Cortex of kidney (tissue), 1 donor: Measurements from ENCODE around the gene KLK13.

ENCODE experiments used
- DNase-seq: peaks from one replicate; lab custom pipeline; 2025; lab: John Stamatoyannopoulos, UW

Gene KLK13

GRCh38 chr19:51091895-51092873, 27.3 kb upstream of the KLK13 start:
- no peak for DNase-seq

GRCh38 chr19:51091126-51091525, 26.2 kb upstream of the KLK13 start:
- no peak for DNase-seq

GRCh38 chr19:51090471-51090870, 25.6 kb upstream of the KLK13 start:
- DNase-seq, result no peak

GRCh38 chr19:51089786-51090185, 24.9 kb upstream of the KLK13 start:
- no peak for DNase-seq

GRCh38 chr19:51086153-51086850, 21.4 kb upstream of the KLK13 start:
- no peak for DNase-seq

- DNase-seq, result no peak
These were observed 19.6 kb upstream of the KLK13 start for GRCh38 chr19:51084505-51084904.

- no peak for DNase-seq
These were observed 18.9 kb upstream of the KLK13 start for GRCh38 chr19:51083783-51084182.

GRCh38 chr19:51083181-51083580, 18.3 kb upstream of the KLK13 start:
- no peak for DNase-seq

- DNase-seq, result no peak
These were observed 17.7 kb upstream of the KLK13 start, which contains the start of gene KLK14 for GRCh38 chr19:51082611-51083010. TSS of gene KLK14 (minus strand) at chr19:51082887. CDS start at chr19:51082614, 273 bp downstream.

- DNase-seq, result no peak
These were observed 16.6 kb upstream of the KLK13 start for GRCh38 chr19:51081476-51081875.

GRCh38 chr19:51079481-51080110, 14.7 kb upstream of the KLK13 start:
- DNase-seq, result no peak

GRCh38 chr19:51078731-51079130, 13.8 kb upstream of the KLK13 start:
- no peak for DNase-seq

GRCh38 chr19:51078104-51078503, 13.2 kb upstream of the KLK13 start:
- no peak for DNase-seq

- DNase-seq, result no peak
These were observed 11.8 kb upstream of the KLK13 start for GRCh38 chr19:51076631-51077213.

- no peak for DNase-seq
These were observed 11.1 kb upstream of the KLK13 start for GRCh38 chr19:51075998-51076397.

- no peak for DNase-seq
These were observed 6.2 kb upstream of the KLK13 start for GRCh38 chr19:51071095-51071405.

GRCh38 chr19:51070334-51071094, 5.6 kb upstream of the KLK13 start:
- DNase-seq, result no peak

- no peak for DNase-seq
These were observed 1.7 kb upstream of the KLK13 start for GRCh38 chr19:51066393-51067186.

- no peak for DNase-seq
These were observed 499 bp upstream of the KLK13 start for GRCh38 chr19:51065221-51065960.

- no peak for DNase-seq
These were observed 1.2 kb downstream of the KLK13 start for GRCh38 chr19:51063664-51064063.
